HG03025 (cell line): Measurements from ENCODE around the gene MORN3.
"Not testable (repeated sequence)": the region's sequence is repeated elsewhere in the genome, so short reads cannot be mapped to it uniquely, and the experiment has no call there.

Experiments used
- ATAC-seq: cut with Tn5 transposase; IDR thresholded peaks from one replicate; pipeline ENCODE4 v1.9.1; 2021; ENCODE audit warnings: mild to moderate bottlenecking, moderate library complexity; ENCODE audit not compliant: unreplicated experiment, low FRiP score

Gene MORN3

GRCh38 chr12:121648458-121649028 lies 20.9 kb downstream of the MORN3 start:
- no peak for ATAC-seq

- no peak for ATAC-seq
Observed at GRCh38 chr12:121641343-121641630, 28.2 kb downstream of the MORN3 start.

GRCh38 chr12:121638298-121639202 lies 30.9 kb downstream of the MORN3 start:
- ATAC-seq, result no peak

GRCh38 chr12:121637231-121637914 lies 32.1 kb downstream of the MORN3 start:
- peak; percentile 54 for ATAC-seq

GRCh38 chr12:121634836-121635235 lies 34.6 kb downstream of the MORN3 start:
- ATAC-seq, result no peak

- not testable (repeated sequence) for ATAC-seq
Observed at GRCh38 chr12:121633833-121634196, 35.6 kb downstream of the MORN3 start.

GRCh38 chr12:121632069-121632970 lies 37.1 kb downstream of the MORN3 start:
- ATAC-seq, result no peak

GRCh38 chr12:121630791-121631355 lies 38.6 kb downstream of the MORN3 start:
- no peak for ATAC-seq

- no peak for ATAC-seq
Observed at GRCh38 chr12:121628536-121628935, 40.9 kb downstream of the MORN3 start.

- ATAC-seq, result no peak
Observed at GRCh38 chr12:121628037-121628436, 41.4 kb downstream of the MORN3 start.

- peak; percentile 27 for ATAC-seq
Observed at GRCh38 chr12:121626853-121627640, 42.4 kb downstream of the MORN3 start.

- peak; percentile 63 for ATAC-seq
Observed at GRCh38 chr12:121626087-121626852, 43.2 kb downstream of the MORN3 start, which contains the start of gene ORAI1. Gene ORAI1 (plus strand): TSS chr12:121626530.

- ATAC-seq, result no peak
Observed at GRCh38 chr12:121620333-121620891, 49.0 kb downstream of the MORN3 start.

- no peak for ATAC-seq
Observed at GRCh38 chr12:121618659-121619233, 50.7 kb downstream of the MORN3 start.

GRCh38 chr12:121614872-121615467 lies 54.5 kb downstream of the MORN3 start:
- no peak for ATAC-seq

- ATAC-seq, result no peak
Observed at GRCh38 chr12:121613462-121613861, 56.0 kb downstream of the MORN3 start.

- ATAC-seq, result no peak
Observed at GRCh38 chr12:121611306-121611705, 58.1 kb downstream of the MORN3 start.
